HCEC 1CT (cell line): Measurements from ENCODE around the gene MLST8.
"Not testable (repeated sequence)": the region's sequence is repeated elsewhere in the genome, so short reads cannot be mapped to it uniquely, and the experiment has no call there.

ENCODE experiments used
- DNase-seq: peaks from one replicate; pipeline ENCODE4 v3.0.0-alpha.2; 2017

Gene MLST8

DNA sequence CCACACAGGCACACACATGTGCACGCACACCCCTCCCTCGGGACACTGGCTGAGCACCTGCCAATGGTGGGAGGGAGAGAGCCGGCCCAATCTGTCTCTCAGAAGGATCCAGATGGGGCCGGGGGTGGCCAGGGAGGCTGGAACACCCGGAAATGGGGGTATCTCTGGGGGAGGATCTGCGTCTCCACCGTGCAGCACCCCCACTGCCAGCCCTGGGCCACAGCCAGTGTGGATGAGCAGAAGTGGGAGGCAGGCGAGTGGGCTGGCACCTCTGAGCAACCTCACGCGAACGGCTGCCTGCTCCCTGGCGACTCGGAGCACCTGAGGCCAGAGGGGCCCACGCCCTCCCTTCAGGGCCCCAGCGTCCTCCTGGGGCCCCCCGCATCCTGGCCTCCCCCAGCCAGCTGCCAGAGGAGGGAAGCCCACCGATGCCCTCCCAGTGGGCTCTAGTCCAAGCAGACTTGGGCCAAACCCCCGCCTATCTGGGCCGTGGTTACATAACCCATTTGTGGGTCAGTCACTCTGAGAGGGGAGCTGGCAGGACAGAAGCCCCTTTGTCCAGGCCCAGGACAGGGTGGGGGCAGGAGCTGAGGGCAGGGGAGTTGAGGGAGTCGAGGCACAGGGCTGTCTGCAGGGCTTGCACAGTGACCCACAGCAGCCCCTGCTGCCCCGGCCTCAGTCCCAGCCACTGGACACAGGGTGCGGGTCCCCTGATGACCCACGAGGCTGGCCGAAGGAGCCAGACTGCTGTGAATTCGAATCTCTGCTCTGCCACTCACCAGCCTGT, 14.4 kb upstream of the MLST8 start:
- no peak for DNase-seq

DNA sequence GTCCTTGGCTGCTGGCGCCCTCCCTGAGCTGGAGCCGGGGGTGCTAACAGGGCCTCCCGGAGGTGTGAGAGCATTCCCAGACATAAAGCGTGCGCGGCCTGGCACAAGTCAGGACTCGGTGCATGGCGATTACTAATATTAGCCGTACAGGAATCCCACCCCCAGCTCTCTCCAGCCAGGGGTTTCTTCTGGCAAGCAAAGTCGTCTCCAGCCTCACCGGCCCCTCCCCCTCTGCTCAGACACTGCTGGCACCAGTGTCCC, 13.9 kb upstream of the MLST8 start:
- DNase-seq, result no peak

DNA sequence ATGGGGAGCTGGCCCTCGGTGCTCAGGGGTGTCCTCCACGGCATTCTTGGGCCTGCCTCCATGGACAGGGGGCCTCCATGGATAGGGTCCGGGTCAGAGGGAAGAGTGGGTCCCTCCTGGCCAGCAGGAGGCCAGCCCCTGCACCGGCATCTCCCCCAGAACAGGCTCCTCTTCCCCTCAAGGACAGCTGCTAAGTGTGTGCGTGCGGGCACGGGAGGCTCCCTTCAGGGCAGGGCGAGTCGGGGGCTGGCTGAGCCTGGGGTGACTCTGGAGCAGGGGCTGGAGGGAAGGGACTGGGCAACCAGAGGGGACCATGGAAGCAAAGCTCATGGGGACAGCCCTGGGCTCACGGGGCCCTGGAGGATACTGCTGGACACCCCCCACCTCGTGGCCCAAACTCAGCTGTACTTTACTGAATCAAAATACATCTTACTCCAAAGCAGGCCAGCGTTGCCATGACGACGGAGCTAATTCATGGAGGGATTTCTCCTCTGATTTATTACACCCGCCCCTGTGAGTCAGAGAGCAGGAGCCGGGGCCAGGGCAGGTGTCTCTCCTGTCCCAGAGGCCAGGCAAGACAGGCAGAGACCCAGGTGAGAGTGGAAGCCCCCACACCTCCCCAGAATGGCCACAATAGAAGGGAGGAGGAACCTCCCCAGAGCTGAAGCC, 11.0 kb upstream of the MLST8 start:
- peak; percentile 58 for DNase-seq

DNA sequence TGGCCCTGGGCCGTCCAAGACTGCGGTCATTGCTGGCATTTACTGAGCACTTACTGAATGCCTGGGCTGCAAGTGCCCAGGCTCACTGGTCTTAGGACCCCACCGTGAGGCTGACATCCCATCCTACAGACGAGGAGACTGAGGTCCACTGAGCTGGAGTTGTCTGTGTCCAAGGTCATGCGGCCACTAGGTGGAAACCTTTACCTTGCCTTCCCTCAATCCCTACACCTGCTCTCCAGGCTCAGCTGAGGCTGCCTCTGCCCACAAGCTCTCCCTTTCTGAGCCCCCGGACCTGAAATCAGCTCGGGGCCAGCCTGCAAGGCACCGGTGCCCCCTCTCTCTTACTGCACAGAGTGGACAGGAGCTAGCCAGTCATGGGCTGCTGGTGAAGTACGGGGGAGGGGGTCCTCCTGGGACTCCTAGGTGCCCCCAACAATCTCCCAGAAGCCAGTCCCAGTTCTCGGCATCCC, 10.4 kb upstream of the MLST8 start:
- peak; percentile 24 for DNase-seq

DNA sequence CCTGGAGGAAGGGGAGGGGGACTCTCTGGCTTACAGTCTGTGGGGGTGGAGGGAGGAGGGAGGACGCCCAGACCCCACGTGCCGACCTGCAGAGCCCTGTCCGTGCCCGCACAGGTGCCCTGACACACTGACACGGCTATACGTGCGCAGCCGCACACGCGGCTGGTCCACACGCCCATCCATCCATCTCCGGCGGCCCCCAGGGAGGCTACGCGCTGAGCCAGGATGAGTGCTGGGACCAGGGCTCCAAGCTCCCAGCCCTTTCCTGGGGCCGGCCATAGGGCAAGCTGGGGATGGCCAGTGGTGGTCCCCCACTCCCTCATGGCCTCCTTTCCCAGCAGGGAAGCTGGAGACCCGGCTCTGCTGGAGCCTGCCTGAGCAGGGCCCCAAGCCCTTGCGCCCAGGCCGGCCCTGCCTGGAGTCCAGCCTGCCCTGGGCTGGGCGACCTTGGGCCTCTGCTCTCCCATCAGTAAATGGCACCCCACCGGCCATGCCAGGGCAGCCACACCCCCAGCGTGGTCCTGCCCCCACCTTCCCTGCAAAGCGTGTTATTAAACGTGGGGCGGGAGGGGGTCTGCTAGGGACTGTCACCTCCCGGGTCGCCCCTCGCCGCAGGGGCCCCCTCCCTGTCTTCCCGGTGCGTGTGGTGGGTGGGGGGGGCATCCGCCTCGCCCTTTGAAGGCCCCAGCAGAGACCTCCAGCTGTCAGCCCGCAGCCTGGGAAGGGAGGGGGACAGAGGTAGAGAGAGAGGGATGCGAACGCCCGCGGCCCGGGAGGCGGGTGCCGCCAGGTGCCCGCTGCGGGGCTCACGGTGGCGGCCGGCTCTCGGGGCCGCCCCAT, 9.7 kb upstream of the MLST8 start:
- DNase-seq, result no peak

DNA sequence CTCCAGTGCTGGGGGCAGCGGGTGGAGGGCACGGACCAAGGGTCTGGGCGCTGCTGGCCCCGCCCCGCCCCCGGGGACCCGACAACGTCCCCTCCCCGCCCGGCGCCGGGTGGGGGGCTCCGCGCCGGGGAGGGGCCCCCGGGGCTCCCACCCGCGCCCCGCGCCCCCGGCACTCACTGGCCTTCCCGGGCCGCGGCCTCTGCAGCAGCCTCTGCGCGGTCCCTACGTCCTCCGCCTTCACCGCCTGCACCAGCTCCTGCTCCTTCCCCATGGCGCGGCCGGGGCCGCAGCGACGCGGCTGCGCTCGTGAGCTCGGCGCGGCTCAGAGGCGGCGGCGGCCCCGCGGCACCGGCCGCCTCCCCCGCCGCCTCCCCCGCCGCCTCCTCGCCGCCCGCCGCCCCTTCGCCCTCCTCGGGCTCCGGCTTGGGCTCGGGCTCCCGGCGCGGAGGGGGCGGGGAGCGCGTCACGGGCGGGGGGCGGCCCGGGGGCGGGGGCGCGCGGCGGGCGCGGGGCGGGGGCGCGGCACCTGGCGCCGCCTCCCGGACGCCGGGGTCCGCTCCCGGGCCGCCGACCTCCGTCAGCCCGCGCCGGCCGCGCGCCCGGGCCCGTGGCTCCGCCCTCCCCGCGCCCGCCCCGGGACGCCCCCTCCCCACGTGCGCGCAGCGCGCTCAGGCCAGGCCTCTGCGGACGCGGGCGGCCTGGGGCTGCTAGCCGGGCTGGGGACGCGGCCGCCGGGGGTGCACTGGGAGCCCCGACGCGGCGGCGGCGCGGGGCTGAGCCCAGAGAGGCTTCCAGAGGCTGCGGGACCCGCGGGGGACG, 8.9 kb upstream of the MLST8 start, which contains the start of gene CASKIN1:
Gene CASKIN1 (minus strand): TSS at position 444 of the 819 bp plus-strand sequence. CDS start 173 bp downstream, at position 271.
- no peak for DNase-seq

DNA sequence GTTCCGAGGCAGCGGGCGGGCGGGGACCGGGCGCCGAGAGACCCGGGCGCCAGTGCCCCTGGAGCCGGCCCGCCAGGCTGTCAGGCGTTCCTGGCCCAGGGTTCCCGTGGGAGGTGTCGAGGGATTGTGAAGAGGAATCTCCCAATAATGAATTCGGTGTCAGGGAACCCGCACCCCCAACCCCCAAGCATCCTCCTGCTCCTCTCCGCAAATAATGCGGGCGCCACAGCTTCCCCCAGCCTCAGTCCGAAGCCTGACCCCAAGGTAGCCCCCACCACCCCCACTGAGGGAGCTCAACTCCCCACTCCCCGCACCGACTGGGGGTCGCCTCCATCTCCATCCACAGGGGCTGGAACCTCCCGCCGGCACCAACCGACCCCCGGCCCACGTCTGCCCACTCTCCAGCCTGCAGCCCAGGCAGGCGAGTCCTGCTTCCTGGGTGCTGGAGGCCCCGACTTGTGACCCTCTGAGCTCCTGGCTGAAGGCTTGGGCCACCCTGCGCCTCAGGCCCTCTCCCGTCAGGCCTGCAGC, 8.2 kb upstream of the MLST8 start:
- no peak for DNase-seq

DNA sequence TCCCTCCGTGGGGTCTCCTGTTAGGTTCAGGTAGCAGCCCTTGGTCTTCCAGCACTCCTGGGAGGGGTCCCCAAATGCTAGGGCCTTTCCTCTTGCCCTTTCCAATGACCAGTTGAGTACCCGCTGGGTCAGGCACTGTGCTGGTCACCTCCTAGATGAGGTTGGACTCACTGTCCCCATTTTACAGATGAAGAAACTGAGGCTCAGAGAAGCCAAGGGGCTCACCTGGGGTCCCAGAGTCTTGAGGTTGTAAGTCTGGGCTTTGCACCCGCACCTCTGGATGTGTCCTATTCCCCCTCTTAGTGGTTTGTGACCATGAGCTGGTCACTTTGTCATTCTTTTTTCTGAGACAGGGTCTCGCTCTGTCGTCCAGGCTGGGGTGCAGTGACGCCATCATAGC, 7.5 kb upstream of the MLST8 start:
- no peak for DNase-seq

DNA sequence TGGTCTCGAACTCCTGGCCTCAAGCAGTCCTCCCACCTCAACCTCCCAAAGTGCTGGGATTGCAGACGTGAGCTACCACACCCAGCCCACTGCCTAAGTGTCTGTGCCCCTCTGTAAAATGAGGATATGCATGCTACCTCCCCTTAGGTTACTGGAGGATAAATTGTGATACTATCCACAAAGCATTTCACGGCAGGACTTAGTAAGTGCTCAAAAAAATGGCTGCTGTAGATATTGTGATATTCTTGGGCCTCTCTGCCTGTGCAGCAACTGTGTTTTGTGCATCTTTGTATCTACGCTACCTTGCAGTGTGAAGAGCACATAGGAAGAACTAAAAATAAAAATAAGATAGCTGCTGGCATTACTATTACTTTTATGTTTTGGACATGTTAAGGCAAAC, 7.0 kb upstream of the MLST8 start:
- no peak for DNase-seq

DNA sequence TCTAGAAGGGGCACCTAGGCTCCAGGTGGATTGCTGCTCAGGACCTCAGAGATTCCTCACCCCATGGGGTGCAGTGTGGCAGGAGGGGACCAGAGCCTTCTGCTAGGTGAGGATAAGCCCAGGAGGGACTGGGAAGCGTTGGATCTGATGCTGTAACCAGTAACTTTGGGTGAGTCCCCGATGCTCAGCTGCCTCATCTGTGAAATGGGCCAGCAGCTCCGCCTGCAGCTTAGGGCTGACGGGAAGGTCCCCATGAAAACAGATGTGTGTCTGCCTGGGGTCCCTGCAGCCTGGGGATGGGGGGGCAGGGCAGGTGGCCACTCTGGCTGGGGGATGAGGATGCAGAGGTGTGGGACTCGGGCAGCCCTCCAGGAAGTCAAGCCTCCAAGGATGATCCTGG, 6.2 kb upstream of the MLST8 start:
- no peak for DNase-seq

DNA sequence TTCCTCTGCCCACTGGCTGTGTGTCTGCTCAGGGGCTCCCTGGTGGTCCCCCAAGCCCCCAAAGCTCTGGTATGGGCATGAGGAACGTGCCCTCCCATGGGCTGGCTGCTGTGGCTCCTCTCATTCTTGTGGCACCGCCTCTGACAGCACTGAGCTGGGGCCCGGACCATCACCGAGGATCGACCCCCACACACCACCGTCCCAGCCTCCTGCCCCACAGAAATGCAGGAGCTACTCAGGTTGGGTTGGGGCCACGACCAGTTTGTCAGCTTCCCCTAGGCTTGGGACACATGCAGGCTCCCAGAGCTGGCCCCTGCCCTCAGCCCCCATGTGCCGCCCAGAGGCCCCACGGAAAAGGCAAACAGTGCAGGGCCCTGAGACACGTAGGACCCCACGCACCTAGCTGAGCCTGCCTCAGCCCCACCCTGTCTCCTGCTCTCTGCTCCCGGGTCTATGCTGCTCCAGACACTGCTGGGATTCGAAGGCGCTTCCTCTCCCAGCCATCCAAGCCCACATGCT, 5.6 kb upstream of the MLST8 start:
- no peak for DNase-seq

DNA sequence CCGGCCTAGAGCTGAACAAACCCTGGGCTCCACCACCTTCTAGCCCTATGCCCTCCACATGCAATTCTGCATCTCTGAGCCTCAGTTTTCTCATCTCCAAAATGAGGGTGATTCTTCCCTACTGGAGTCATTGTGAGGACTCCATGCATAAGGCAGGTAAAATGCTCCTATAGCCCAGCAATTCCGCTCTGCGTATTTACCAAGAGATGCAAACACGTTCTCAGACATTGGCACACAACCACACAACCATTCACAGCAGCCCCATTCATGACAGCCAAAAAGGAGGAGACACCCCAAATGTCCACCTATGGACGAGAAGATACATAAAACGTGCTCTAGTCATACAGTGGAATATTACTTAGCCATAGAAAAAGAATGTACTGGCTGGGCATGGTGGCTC, 4.9 kb upstream of the MLST8 start:
- no peak for DNase-seq

DNA sequence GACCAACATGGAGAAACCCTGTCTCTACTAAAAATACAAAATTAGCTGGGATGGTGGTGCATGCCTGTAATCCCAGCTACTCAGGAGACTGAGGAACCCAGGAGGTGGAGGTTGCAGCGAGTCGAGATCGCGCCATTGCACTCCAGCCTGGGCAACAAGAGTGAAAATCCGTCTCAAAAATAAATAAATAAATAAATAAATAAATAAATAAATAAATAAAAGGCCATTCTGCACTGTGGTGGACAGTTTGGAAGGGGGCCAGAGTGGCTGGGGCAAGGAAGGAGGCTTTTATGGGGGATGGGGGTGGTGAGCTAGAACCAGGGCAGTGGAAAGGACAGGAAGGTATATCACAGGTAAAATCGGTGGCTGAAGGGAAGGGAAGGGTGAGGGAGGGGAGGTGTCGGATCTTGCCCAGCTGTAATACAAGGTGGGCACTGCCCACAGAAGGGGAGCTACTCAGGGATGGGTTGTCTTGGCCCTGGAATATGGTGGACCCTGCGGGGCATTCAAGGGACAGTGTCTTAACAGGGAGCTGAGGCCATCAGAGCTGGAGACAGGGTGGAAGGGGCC, 2.0 kb upstream of the MLST8 start:
- DNase-seq, result not testable (repeated sequence)

DNA sequence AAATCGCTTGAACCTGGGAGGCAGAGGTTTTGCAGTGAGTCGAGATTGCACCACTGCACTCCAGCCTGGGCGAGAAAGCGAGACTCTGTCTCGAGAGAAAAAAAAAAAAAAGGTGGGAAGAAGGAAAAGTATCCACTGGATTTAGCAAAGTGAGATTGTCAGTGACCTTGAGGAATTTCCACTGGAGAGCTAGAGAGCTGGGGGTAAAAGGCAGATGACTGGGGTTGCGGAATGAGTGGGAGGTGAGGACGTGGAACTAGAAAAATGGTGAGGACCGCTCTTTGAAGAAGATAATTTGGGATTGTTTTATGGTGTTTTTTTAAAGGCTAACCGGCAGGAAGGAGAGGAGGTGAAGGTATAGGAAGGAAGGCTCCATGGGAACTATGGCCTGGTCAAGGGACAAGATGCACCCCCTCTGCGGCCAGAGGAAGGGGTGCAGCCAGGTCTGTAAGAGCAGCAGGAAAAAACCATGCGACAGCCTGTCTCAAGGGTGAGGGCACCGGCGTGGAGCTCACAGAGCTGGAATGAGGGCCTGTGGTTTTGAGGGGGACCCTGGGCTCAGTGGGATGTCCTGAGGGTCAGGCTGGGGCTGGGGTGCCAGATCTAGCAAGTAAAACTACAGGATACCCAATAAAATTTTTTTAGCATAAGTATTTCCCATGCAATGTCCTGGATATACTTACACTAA, 694 bp upstream of the MLST8 start:
- DNase-seq, result no peak

DNA sequence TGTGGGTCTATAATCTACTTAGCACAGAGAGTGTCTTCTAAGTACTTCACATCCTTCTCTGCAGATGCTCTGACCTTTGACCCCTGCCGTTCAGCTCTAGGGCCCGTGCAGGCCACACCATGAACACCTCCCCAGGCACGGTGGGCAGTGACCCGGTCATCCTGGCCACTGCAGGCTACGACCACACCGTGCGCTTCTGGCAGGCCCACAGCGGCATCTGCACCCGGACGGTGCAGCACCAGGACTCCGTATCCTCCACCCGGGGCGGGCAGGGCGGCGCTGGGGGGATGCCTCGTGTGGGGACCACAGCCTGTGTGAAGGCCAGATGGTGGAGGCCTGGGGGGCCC, 686 bp downstream of the MLST8 start:
- DNase-seq, result peak; percentile 15

DNA sequence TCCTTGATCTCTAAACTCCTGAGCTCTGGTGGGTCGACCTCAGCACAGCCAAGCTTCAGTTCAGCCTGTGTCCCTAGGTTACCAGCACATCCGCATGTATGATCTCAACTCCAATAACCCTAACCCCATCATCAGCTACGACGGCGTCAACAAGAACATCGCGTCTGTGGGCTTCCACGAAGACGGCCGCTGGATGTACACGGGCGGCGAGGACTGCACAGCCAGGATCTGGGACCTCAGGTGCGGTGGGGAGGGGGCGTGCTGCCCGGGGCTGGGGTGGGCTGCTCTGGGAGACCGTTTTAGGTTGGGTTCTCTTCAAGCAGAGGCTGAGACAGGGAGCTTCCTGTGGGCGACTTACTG, 1.1 kb downstream of the MLST8 start:
- DNase-seq, result no peak

DNA sequence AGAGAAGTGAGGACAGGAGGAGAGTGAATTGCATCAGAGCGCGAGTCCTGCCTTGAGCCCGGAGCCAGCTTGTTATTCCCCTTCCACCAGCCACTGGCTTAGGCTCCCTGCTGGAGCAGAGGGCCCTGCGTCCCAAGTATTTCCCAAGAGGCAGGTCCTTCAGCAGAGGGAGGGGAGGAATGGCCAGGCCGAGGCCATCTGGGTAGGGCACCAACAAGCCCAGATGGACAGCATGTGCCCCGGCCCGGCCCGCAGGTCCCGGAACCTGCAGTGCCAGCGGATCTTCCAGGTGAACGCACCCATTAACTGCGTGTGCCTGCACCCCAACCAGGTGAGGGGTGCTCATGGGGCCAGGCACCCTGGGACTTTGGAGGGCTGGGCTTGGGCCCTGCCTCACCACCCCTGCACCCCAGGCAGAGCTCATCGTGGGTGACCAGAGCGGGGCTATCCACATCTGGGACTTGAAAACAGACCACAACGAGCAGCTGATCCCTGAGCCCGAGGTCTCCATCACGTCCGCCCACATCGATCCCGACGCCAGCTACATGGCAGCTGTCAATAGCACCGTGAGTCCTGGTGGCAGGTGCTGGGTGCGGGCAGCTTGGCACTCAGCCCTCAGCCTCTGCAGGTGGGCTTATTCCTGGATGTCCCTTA, 1.7 kb downstream of the MLST8 start:
- DNase-seq, result no peak

DNA sequence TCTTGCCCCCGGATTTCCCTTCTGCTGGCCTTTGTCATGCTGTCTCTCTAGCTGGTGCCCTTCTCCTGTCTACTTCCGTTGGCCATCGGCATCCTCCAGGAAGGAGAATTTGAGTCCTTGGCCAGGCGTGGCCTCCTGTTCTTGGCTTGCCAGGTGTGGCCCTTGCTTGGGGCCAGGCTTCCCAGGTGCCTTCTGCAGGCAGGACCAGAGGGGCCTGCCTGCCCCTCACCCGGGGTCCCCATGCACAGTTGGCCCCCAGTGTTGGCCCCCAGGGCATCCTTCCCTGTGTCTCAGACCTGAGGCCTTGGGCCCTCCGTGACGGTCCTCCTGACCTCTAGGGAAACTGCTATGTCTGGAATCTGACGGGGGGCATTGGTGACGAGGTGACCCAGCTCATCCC, 2.6 kb downstream of the MLST8 start:
- DNase-seq, result no peak

DNA sequence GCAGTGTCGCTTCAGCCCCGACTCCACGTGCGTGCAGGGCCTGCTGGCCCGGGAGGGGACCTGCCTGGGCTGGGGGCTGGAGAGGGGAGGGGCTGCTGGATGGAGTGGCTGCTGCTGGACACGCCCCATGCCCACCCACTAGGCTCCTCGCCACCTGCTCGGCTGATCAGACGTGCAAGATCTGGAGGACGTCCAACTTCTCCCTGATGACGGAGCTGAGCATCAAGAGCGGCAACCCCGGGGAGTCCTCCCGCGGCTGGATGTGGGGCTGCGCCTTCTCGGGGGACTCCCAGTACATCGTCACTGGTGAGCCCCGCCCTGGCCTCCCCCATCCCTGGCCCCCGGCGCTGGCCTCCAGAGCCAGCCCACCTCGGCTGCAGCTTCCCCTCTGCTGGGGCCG, 3.1 kb downstream of the MLST8 start:
- DNase-seq, result no peak

DNA sequence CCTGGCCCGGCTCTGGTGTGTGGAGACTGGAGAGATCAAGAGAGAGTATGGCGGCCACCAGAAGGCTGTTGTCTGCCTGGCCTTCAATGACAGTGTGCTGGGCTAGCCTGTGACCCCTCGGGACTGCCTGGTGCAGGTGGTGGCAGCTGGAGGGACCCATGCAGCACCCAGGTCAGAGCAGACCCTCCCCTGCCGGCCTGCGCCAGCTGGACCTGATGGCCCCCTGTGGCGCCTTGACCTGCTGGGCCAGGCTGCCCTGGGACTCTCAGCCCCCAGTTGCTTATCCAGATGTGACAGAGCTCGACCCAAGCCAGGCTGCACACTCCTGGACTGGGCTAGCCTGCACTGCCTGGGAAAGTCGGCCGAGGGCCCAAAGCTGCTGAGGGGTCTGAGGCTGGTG, 3.5 kb downstream of the MLST8 start:
- no peak for DNase-seq
